Right atrium auricular region (tissue), 2 donors: Measurements from ENCODE around the gene CDYL2. TPM values are rescaled to one million over a fixed set of nuclear protein-coding genes. Genes with fewer than 3 reads are reported as not detected.

Source experiments
- DNase-seq: peaks from one replicate; pipeline ENCODE4 v3.0.0-alpha.2; 2019; ENCODE audit warnings: low spot score
- H3K27ac ChIP-seq, 2 donors: fragments of 200-600 bp; sonication (generic); 1 replicate in 1 of 2; 2 replicates in 1 of 2; pipeline ENCODE4 v1.5.1; 2016 to 2019
- H3K27me3 ChIP-seq, 2 donors: fragments of 200-600 bp; sonication (generic); one replicate each; pipeline versions ENCODE4 v1.5.1 to v1.6.0; 2017 to 2019
- H3K36me3 ChIP-seq: fragments of 200-600 bp; sonication (generic); one replicate; pipeline ENCODE4 v1.5.1; 2016
- H3K4me1 ChIP-seq, 2 donors: fragments of 200-600 bp; sonication (generic); one replicate each; pipeline versions ENCODE4 v1.5.1 to v1.6.0; 2017 to 2019
- H3K4me3 ChIP-seq, 2 donors: fragments of 200-600 bp; sonication (generic); 1 replicate in 1 of 2; 2 replicates in 1 of 2; pipeline ENCODE4 v1.5.1; 2017 to 2019; ENCODE audit warnings: mild to moderate bottlenecking in 1 of 2, moderate library complexity in 1 of 2
- H3K9me3 ChIP-seq, 2 donors: fragments of 200-600 bp; sonication (generic); one replicate each; pipeline ENCODE4 v1.5.1; 2019
- CTCF ChIP-seq, 2 donors: fragments of 200-600 bp; sonication (generic); IDR thresholded peaks; one replicate each; pipeline ENCODE4 v1.5.1; 2019; ENCODE audit warnings: antibody characterized with exemption in 2 of 2
- total RNA-seq, 2 donors: library from RNA; depleted of rRNA; stranded (reverse); fragments of >200 nt; gene quantifications; one replicate each; pipeline ENCODE4 v1.1.0, GENCODE V29; 2016

Gene CDYL2
- total RNA-seq, 2 donors from 2014 or later = 1.4 to 2.9 TPM

DNA sequence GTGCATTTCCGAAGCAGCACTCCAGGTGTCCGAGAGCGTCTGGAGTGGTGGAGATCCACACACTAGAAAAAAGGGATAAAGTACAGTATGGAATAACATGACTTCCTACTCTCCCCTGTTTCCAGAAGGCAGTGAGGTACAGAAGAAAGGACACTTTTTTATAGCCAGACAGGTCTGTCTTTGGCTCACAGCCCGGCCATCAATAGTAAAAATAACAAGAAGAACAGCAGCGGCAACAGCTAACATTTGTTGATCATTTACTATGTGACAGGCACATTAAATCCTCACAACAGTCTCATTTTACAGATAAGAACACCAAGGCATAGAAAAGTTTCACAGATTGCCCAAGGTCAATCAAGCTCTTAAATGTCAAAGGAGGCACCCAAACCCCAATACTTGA lies 247.4 kb downstream of the CDYL2 start:
- TF ChIP-seq CTCF (IDR thresholded peaks at IDR 0.05) = no peak
- Histone ChIP-seq H3K27me3 (no peaks in the 10 kb centered on the region), H3K9me3 (no peaks in the 10 kb centered on the region), H3K36me3 (no peaks in the 10 kb centered on the region), H3K4me1 (no peaks in the 10 kb centered on the region), H3K27ac (no peak overlapping the region), H3K4me3 (no peak overlapping the region)
- no peak for DNase-seq

DNA sequence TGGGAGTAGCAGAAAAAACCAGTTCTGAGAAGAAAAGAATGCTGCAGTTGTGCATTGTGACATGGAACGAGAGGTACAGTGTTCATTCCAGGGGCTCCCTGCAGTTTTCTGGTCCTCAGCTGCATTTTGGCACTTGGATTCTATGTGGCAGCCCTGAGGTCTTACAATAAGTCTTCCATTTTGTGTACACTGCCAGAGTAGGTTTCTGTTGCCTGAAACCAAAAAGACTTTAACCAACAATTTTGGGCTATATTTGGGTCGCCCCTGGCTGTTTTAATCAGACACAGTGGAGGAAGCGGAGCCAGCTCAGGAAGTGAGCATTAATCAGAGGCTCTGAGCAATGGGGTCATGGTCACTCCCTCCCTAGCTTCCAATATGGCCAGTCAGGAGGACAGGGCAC lies 247.9 kb downstream of the CDYL2 start:
- no peak for TF ChIP-seq CTCF (IDR thresholded peaks at IDR 0.05)
- Histone ChIP-seq H3K27ac (no peak overlapping the region), H3K4me1 (no peaks in the 10 kb centered on the region), H3K36me3 (no peaks in the 10 kb centered on the region), H3K27me3 (no peaks in the 10 kb centered on the region), H3K4me3 (no peak overlapping the region), H3K9me3 (no peaks in the 10 kb centered on the region)
- DNase-seq = no peak

DNA sequence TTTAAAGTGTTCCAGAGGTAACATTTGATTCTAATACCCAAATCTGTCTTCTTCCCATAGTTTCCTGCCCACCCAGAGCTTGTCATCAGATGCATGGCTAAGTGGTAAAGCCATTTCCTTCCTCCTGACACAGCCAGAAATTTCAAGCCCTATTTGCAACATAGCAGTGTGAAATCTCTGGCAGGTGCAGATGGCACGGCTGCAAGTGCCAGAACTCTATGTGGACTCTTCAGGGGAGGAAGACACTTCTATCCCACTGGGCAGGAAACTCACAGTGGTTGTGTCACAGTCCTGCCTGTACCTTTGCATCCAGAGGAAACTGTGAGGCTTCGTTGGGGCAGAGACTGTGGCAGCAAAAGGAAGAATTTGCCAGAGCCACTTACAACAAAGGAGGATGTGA lies 250.4 kb downstream of the CDYL2 start:
- DNase-seq = no peak
- no peaks in the 10 kb centered on the region for H3K9me3 ChIP-seq
- no peaks in the 10 kb centered on the region for H3K36me3 ChIP-seq
- TF ChIP-seq CTCF (IDR thresholded peaks at IDR 0.05) = no peak
- H3K4me1 ChIP-seq = no peaks in the 10 kb centered on the region
- H3K27me3 ChIP-seq = no peaks in the 10 kb centered on the region
- H3K27ac ChIP-seq = no peak overlapping the region
- H3K4me3 ChIP-seq = no peak overlapping the region

DNA sequence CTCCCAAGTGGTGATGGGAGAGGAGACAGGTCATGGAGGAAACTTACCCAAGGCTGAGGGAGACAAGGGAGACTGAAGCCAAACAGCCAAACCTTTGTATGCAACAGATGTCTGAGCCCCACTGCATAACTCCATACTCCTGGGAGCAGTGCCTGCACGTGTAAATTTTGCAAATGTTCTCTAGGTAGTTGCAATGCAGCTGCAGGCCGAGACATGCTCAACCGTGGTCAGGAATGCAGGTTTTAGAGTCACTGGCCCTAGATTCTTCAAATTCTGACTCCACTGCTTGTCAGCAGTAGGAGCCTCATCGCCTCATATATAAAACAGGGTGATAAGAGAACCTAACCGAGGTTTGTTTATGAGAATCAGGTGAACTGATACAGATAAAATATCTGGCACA lies 252.1 kb downstream of the CDYL2 start:
- Histone ChIP-seq H3K4me1 (no peaks in the 10 kb centered on the region), H3K27ac (no peak overlapping the region), H3K9me3 (no peaks in the 10 kb centered on the region), H3K27me3 (no peaks in the 10 kb centered on the region), H3K36me3 (no peaks in the 10 kb centered on the region), H3K4me3 (no peak overlapping the region)
- DNase-seq = no peak
- TF ChIP-seq CTCF (IDR thresholded peaks at IDR 0.05) = no peak

Other genes with a start within 250 kb of the CDYL2 start
- gene CMC2, start 202.3 kb upstream of the CDYL2 start, total RNA-seq = 100 to 1,000 TPM; 136 to 212 TPM
- gene CENPN, start 202.6 kb upstream of the CDYL2 start, total RNA-seq = 10 to 100 TPM; 10.5 to 18.1 TPM
- gene ATMIN, start 231.2 kb upstream of the CDYL2 start, total RNA-seq = 10 to 100 TPM; 20.5 to 25.6 TPM